HCT116 (cell line): Measurements from ENCODE around the gene PPP1R15A. TPM values are rescaled to one million over a fixed set of nuclear protein-coding genes. Genes with fewer than 3 reads are reported as not detected.
"Not testable (repeated sequence)": the region's sequence is repeated elsewhere in the genome, so short reads cannot be mapped to it uniquely, and the experiment has no call there.

Source experiments
- ATAC-seq: fragments of 200-7000 bp; cut with Tn5 transposase; 2 replicates; pipeline ENCODE4 v1.9.1; 2020; ENCODE audit warnings: mild to moderate bottlenecking, moderate library complexity
- BruUV-seq: library from RNA; stranded (reverse); fragments of 400-500 nt; replicated peaks from 2 replicates; lab custom pipeline; 2021; lab: Mats Ljungman, UMichigan
- CTCF ChIA-PET: fragments of 300-600 bp; sonication (Branson Sonifier 250); formaldehyde crosslinking; loops from one replicate; lab custom pipeline; 2021; ENCODE audit warnings: antibody characterized with exemption; lab: Charles Lee
- POLR2A ChIA-PET: fragments of 300-600, 350-600 bp; sonication (Branson Sonifier 250); formaldehyde crosslinking; loops from one replicate; lab custom pipeline; 2021; ENCODE audit warnings: antibody characterized with exemption; lab: Charles Lee
- RAD21 ChIA-PET, 2 experiments: fragments of 300-600 bp; sonication (Branson Sonifier 250); formaldehyde crosslinking; loops; one replicate each; lab custom pipeline; 2023; ENCODE audit warnings: low total read pairs in 2 of 2; ENCODE audit not compliant: uncharacterized antibody in 2 of 2, unreplicated experiment in 2 of 2, low non-redundant PET in 1 of 2; lab: Charles Lee
- DNase-seq: peaks from one replicate; pipeline ENCODE4 v3.0.0-alpha.2; 2010; ENCODE audit warnings: low read depth, low spot score
- H2AFZ ChIP-seq: fragments of 200-600 bp; shearing (Covaris generic), sonication (generic); 2 replicates; pipeline ENCODE4 v1.6.1; 2017; ENCODE audit warnings: low read depth, mixed run types, mixed read lengths, antibody characterized with exemption, low read length; ENCODE audit not compliant: poor library complexity, severe bottlenecking
- H3K27ac ChIP-seq: 2 replicates; pipeline ENCODE4 v1.5.1; 2012; ENCODE audit warnings: low read depth, low read length
- H3K27me3 ChIP-seq: fragments of 200-600 bp; sonication (generic); 2 replicates; pipeline ENCODE4 v1.6.1; 2016; ENCODE audit warnings: mixed run types, low read length, mixed read lengths; ENCODE audit not compliant: insufficient read depth
- H3K36me3 ChIP-seq, 2 experiments: fragments of 200-500 bp in 1 of 2; fragments of 200-600 bp in 1 of 2; sonication (Bioruptor generic) in 1 of 2; sonication (generic) in 1 of 2; 2 replicates each; pipeline versions ENCODE4 v1.5.1 to v1.6.1; 2014 to 2016; ENCODE audit warnings: low read length in 2 of 2, inconsistent platforms in 1 of 2, mixed read lengths in 1 of 2, mixed run types in 1 of 2; ENCODE audit not compliant: insufficient read depth in 2 of 2, control insufficient read depth in 1 of 2
- H3K4me1 ChIP-seq, 2 experiments: fragments of 200-600 bp in 1 of 2; sonication (generic) in 1 of 2; 2 replicates each; pipeline versions ENCODE4 v1.5.1 to v1.6.1; 2012 to 2017; ENCODE audit warnings: low read length in 2 of 2, inconsistent platforms in 1 of 2, mild to moderate bottlenecking in 1 of 2, mixed read lengths in 1 of 2, mixed run types in 1 of 2, moderate library complexity in 1 of 2; ENCODE audit not compliant: insufficient read depth in 2 of 2, control insufficient read depth in 1 of 2
- H3K4me2 ChIP-seq: fragments of 200-600 bp; sonication (generic); 2 replicates; pipeline ENCODE4 v1.6.1; 2017; ENCODE audit warnings: mixed run types, low read length, mixed read lengths
- H3K4me3 ChIP-seq, 2 experiments: fragments of 200-600 bp in 1 of 2; sonication (generic) in 1 of 2; replicated peaks in 1 of 2; 2 replicates each; pipeline ENCODE4 v1.5.1; 2011 to 2016; ENCODE audit warnings: low read length in 2 of 2, control low read depth in 1 of 2, low read depth in 1 of 2, mild to moderate bottlenecking in 1 of 2, mixed read lengths in 1 of 2, mixed run types in 1 of 2
- H3K79me2 ChIP-seq: fragments of 200-600 bp; sonication (generic); 2 replicates; pipeline ENCODE4 v1.6.1; 2017; ENCODE audit warnings: mild to moderate bottlenecking, mixed run types, low read length, moderate library complexity, mixed read lengths; ENCODE audit not compliant: insufficient read depth
- H3K9ac ChIP-seq: fragments of 200-600 bp; sonication (generic); 2 replicates; pipeline ENCODE4 v1.6.1; 2016; ENCODE audit warnings: low read length, mixed read lengths
- H3K9me2 ChIP-seq: fragments of 200-600 bp; sonication (generic), shearing (Covaris generic); 2 replicates; pipeline ENCODE4 v1.6.1; 2017; ENCODE audit warnings: mixed run types, mild to moderate bottlenecking, moderate library complexity; ENCODE audit not compliant: insufficient read depth
- H3K9me3 ChIP-seq, 2 experiments: fragments of 200-500 bp in 1 of 2; fragments of 200-600 bp in 1 of 2; sonication (Bioruptor generic) in 1 of 2; sonication (generic) in 1 of 2; 2 replicates each; pipeline ENCODE4 v1.6.1; 2014 to 2017; ENCODE audit warnings: low read length in 2 of 2, mixed read lengths in 2 of 2, inconsistent platforms in 1 of 2, low read depth in 1 of 2, mild to moderate bottlenecking in 1 of 2, mixed run types in 1 of 2, moderate library complexity in 1 of 2; ENCODE audit not compliant: control insufficient read depth in 1 of 2, insufficient read depth in 1 of 2
- H4K20me1 ChIP-seq: fragments of 200-600 bp; sonication (generic), shearing (Covaris generic); 2 replicates; pipeline ENCODE4 v1.6.1; 2017; ENCODE audit warnings: mixed run types, mild to moderate bottlenecking, moderate library complexity; ENCODE audit not compliant: insufficient read depth
- FOSL1 ChIP-seq: IDR thresholded peaks from 2 replicates; pipeline ENCODE4 v1.6.1; 2012; ENCODE audit warnings: low read depth
- JUND ChIP-seq: IDR thresholded peaks from 2 replicates; pipeline ENCODE4 v1.6.1; 2012
- POLR2AphosphoS5 ChIP-seq: IDR thresholded peaks from 2 replicates; pipeline ENCODE4 v1.6.1; 2011; ENCODE audit warnings: mild to moderate bottlenecking, low read depth, low read length, moderate library complexity
- YY1 ChIP-seq: IDR thresholded peaks from 2 replicates; pipeline ENCODE4 v1.6.1; 2011; ENCODE audit warnings: low read length, low read depth, moderate library complexity, mild to moderate bottlenecking; ENCODE audit not compliant: insufficient replicate concordance; ENCODE audit errors: extremely low read depth
- intact Hi-C: fragments of 100-400 bp; cut with micrococcal nuclease; formaldehyde crosslinking; loops from 2 replicates; pipeline ENCODE4 v1.10.0; 2022
- total RNA-seq: library from RNA; stranded (reverse); gene quantifications from one replicate; pipeline ENCODE4 v1.2.1, GENCODE V29; 2021; ENCODE audit not compliant: unreplicated experiment

PPP1R15A gene
- total RNA-seq, 1 experiment from 2014 or later = 50.3 TPM

DNA sequence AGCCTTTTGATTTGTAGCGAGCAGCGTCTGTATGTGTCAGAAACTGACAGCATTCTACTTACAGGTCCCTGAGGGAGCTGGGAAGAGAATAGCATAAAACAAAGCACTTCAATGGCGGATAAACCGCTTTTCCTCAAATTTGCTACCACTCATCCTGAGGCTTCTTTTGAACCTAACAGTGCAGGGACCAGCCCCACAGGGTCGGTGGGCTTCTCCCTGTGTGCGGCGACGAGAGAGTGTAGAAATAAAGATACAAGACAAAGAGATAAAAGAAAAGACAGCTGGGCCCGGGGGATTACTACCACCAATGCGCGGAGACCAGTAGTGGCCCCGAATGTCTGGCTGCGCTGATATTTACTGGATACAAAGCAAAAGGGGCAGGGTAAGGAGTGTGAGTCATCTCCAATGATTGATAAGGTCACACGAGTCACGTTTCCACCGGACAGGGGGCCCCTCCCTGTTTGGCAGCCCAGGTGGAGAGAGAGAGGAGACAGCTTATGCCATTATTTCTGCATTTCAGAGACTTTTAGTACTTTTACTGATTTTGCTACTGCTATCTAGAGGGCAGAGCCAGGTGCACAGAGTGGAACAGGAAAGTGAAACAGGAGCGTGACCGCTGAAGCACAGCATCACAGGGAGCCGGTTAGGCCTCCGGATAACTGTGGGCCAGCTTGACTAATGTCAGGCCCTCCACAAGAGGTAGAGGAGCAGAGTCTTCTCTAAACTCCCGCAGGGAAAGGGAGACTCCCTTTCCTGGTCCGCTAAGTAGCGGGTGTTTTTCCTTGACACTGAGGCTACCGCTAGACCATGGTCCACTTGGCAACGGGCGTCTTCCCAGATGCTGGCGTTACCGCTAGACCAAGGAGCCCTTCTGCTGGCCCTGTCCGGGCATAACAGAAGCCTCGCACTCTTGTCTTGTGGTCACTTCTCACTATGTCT, 4.1 kb downstream of the PPP1R15A start:
- DNase-seq, H3K27me3 ChIP-seq, H3K9me3 ChIP-seq, BruUV-seq, ATAC-seq, RAD21 ChIA-PET, H2AFZ ChIP-seq, intact Hi-C loops, H3K9me2 ChIP-seq: not testable (repeated sequence)
- Histone ChIP-seq H4K20me1 (peaks cover 16% of the 10 kb centered on the region; the same call in 1 of the 2 replicates), H3K27ac (peak overlapping the region; percentile 90; the same call in 1 of the 2 replicates), H3K4me1 (peaks cover 35 to 44% of the 10 kb centered on the region in 2 experiments), H3K9ac (peak overlapping the region; percentile 100), H3K4me3 (peak overlapping the region in 1 of 2 experiments; percentile 17; a peak in 2 of 4 replicates), H3K36me3 (peaks cover 13 to 27% of the 10 kb centered on the region in 2 experiments), H3K79me2 (peaks cover 42% of the 10 kb centered on the region), H3K4me2 (peak overlapping the region; percentile 89)
- CTCF ChIA-PET = interaction anchor here (0.6 to 0.8 kb wide), 2 partner anchors 88 to 616 kb away, joined by 3 to 9 read pairs; no protein-coding TSS in a partner anchor
- POLR2A ChIA-PET = interaction anchor here (0.8 to 1.3 kb wide), 3 partner anchors 24 to 91 kb away, joined by 3 read pairs; partner anchors contain the start of genes DHDH and NUCB1
- peak; percentile 44 for TF ChIP-seq POLR2AphosphoS5
- peak; percentile 67 for TF ChIP-seq FOSL1
- peak; percentile 61 for TF ChIP-seq JUND

DNA sequence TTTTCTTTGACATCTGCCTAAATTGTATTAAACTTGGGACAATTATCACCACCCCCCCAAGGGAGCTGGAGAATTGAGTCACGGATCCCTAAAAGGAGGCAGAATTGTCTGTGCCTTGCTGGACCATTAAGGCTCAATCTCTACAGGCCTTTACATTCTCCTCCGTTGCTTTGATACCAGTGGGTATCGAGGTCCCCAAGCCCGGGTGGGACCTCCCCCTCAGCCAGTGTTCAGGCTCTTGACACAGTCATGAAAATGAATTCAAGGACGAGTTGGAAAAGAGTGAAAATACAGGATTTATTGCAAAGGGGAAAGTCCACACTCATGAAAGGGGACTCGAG, 5.6 kb downstream of the PPP1R15A start:
- no peak overlapping the region for H3K27ac ChIP-seq
- no peaks in the 10 kb centered on the region for H3K9me2 ChIP-seq
- ATAC-seq = no peak
- DNase-seq = no peak
- H4K20me1 ChIP-seq = peaks cover 16% of the 10 kb centered on the region; the same call in 1 of the 2 replicates
- peaks cover 13 to 27% of the 10 kb centered on the region in 2 experiments for H3K36me3 ChIP-seq
- no peaks in the 10 kb centered on the region for H3K9me3 ChIP-seq
- RAD21 ChIA-PET = no interaction called here
- H3K9ac ChIP-seq = no peak overlapping the region
- no peak overlapping the region for H2AFZ ChIP-seq
- no peak overlapping the region for H3K4me2 ChIP-seq
- H3K4me3 ChIP-seq = no peak overlapping the region
- intact Hi-C loops = no loop called here
- peaks cover 33 to 37% of the 10 kb centered on the region in 2 experiments for H3K4me1 ChIP-seq
- H3K79me2 ChIP-seq = peaks cover 35% of the 10 kb centered on the region
- no peak for TF ChIP-seq YY1
- 0 out of 2 replicates have a peak, but pooled peaks have one; percentile 11 for TF ChIP-seq POLR2AphosphoS5
- TF ChIP-seq, all 23 proteins: peak for 1
- CTCF ChIA-PET = no interaction called here
- POLR2A ChIA-PET = interaction anchor here (2.3 kb wide), 1 partner anchor 84 kb away, joined by 6 read pairs; no protein-coding TSS in a partner anchor
- BruUV-seq = no TSS peak
- H3K27me3 ChIP-seq = no peaks in the 10 kb centered on the region
